ENCODE results near the gene ISLR.

- TF ChIP-seq CTCF (IDR thresholded peaks at IDR 0.05; ENCODE audit: insufficient read depth, low read length) = no peak
- TF ChIP-seq REST (IDR thresholded peaks at IDR 0.05; ENCODE audit: insufficient replicate concordance, low read depth) = no peak
These were observed 18.3 kb downstream of the ISLR start for GRCh38 chr15:74191798-74192197.

All from HL-60 (cell line).